Posterior vena cava (tissue), 2 donors: ENCODE results near the gene VENTX. TPM values are rescaled to one million over a fixed set of nuclear protein-coding genes. Genes with fewer than 3 reads are reported as not detected.

Source experiments
- DNase-seq: peaks from one replicate; pipeline ENCODE4 v3.0.0-alpha.2; 2020; ENCODE audit warnings: low spot score
- intact Hi-C, 2 donors: fragments of 100-400 bp; cut with DNase I; formaldehyde crosslinking; loops; one replicate each; pipeline versions ENCODE4 v1.14.1 to v1.14.2; 2022 to 2023
- microRNA-seq, 2 donors: library from miRNA; unstranded; fragments of <30 nt; microRNA quantifications; one replicate each; pipeline ENCODE4 v1.2.0, GENCODE V29; 2020 to 2021; ENCODE audit warnings: borderline microRNAs expressed in 2 of 2
- total RNA-seq, 2 donors: library from RNA; stranded (reverse); fragmentation: NEBNext Ultra II Directional; extraction: Animal tissue kit (Norgen Biotek cat#: 25700); gene quantifications; one replicate each; pipeline ENCODE4 v1.2.1, GENCODE V29; 2021
- donor health status: DM: yes; HTN: yes; CAD: no.
- donor health status: DM: yes; HTN: yes; CAD: no.

Gene VENTX
- total RNA-seq, 2 donors from 2014 or later = 2.6 to 3.5 TPM

DNA sequence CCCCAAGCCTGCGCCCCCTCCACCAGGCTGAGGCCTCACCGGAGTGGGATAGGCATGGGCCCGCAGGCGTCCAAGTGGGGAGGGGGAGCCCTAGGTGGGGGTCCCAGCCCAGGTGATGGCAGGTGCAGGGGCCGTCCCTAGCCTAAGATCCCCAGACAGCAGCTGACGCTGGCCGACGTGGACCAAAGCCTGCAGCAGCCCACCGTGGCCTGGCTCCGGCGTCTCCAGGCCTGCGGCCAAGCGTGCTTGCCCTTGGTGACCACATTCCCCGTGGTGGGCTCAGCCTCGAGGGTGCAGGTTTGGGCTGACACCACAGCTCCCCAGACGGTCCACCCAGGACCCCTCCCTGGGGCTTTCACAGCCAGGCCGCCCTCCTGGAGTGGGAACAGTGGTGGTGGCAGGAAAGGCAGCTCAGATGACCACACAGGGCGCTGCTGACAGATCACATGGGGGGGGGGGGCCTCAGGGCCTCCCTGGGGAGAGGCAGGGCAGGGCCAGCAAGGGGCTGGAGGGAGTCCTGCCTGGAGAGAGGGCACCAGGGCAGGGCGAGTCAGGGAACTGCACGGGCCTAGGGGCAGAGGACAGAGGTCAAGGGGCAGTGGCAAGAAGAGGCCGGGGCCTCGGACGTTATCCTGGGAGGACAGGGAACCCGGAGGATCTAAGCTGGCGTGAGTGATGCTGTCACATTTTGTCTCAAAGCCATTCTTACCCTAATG is 39.8 kb downstream of the VENTX start:
- DNase-seq = no peak
- intact Hi-C loops = no loop called here

DNA sequence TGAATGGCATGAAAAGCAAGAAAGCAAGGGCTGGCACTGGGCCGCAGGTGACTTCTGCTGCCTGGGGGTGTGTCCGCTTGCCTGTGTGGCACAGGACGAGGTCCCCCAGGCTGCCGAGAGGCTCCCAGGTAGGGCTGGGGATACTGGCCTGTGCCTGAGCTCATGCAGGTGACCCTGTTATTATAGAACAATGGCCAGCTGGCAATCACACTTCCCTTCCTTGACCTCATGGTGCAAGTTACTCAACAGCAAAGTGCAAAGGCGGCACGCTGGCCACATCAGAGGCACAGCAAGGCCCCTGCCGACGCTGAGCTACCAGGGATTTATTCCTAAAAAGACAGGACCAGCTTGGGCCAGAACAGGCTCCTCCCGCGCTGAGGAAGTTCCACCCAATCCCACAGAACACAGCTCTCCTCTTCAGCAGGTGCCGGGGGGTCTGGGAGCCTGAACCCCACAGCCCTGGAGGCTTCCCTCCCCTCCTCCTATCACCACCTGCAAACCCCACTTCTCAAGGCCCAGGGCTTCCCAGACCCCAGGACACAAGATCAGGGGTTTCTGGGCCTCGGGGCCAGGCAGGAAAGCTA is 40.4 kb downstream of the VENTX start:
- no peak for DNase-seq
- intact Hi-C loops = no loop called here

DNA sequence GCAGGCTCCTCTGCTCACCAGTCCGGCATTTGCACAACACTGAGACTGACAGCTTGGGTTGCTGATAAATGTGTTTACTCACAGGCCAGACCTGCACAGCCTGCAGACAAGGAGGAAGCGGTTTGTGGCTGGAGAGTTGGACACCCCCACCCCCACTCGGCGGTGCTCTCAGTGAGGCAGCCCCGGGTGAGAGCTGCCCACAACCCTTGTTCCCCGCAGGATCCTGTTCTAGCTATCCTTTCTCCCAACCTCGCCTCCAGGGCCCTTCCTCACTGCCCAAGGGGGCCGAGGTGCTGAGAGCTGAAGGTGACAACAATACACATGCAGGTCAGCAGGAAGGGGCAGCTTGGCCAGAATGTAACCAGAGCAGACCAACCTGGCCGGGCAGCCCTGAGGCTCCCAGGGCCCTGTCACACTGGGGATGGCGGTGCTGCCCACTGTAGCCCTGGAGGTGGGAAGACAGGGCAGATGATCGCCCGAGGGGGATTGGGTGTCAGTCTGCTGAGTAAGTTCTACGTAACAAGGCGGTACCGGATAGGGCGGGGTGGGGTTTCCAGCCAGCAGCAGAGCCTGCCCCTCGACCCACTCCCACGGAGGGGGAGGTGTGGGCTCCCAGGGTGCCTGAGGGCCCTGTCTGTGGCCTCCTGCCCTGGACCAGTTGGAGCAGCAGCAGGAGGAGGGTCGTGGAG is 41.1 kb downstream of the VENTX start:
- intact Hi-C loops = no loop called here
- no peak for DNase-seq

DNA sequence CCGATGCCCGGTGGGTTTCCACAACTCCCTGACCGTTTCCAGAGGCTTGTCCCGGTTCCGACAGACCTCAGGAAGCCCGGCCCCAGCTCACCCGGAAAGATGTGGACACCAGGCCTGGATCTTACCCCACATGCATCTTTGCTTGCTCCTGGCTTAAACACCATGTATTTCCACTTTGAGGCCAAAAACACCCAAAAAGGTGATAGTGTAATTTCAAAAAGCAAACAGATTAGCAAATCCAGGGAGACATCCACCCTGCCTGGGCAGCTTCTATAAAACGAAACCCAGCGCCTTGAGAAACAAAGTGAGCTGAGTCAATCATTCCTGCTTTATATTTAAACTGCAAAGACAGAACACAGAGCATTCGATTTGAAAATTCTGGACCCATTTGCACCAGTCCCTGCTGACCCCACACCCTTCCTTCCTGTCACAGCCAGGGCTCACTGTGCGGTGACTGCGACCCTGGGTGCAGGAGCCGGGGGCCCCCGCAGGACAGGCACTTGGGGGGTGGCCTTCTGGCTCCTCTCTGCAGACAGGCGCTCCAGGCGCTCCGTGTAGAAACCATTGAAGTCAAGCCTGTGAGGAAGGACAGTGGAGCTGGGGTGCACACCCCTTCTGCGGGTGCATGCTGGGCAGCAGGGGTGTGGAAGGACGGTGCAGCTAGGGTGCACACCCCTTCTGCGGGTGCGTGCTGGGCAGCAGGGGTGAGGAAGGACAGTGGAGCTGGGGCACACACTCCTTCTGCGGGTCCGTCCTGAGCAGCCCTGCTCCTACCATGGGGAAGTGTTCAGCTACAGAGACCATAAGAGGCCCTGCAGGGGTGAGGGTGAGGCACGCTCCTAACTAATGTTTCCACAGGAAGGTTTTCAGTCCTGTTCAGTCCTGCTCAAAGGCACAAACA is 41.9 kb downstream of the VENTX start:
- no peak for DNase-seq
- intact Hi-C loops = no loop called here

DNA sequence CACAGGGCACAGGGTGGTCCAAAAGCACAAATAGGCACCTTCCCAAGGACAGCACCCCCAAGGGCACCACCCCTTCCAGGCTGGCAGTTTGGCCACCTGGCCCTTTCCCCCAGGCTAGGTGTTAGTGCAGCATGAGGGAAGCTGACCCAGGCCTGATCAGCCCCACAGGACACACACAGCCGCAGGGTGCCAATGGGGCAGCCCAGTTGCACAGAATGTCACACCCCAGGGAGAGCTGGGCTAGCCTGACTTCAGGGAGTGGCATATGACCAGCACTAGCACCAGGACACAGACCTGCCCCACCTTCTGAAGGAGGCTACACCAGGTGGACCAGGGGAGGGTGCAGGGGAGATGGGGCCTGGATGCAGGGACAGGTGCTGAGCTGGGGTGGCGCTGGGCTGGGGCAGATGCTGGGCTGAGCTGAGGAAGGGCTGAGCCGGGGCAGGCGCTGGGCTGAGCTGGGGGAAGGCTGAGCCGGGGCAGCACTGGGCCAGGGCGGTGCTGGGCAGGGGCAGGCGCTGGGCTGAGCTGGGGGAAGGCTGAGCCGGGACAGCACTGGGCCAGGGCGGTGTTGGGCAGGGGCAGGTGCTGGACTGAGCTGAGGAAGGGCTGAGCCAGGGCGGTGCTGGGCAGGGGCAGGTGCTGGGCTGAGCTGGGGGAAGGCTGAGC is 42.9 kb downstream of the VENTX start:
- intact Hi-C loops = no loop called here
- no peak for DNase-seq

DNA sequence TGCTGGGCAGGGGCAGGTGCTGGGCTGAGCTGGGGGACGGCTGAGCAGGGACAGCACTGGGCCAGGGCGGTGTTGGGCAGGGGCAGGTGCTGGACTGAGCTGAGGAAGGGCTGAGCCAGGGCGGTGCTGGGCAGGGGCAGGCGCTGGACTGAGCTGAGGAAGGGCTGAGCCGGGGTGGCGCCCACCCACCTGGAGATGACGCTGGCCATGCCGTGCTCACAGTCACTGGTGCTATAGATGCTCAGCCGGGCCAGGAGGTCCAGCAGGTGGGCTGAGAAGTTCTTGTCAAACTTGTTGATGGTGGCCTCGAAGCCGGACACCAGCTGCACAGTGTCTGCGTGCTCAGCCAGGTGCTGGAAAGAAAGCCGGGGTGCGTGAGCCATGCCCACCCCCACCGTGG is 43.4 kb downstream of the VENTX start:
- no peak for DNase-seq
- intact Hi-C loops = no loop called here

DNA sequence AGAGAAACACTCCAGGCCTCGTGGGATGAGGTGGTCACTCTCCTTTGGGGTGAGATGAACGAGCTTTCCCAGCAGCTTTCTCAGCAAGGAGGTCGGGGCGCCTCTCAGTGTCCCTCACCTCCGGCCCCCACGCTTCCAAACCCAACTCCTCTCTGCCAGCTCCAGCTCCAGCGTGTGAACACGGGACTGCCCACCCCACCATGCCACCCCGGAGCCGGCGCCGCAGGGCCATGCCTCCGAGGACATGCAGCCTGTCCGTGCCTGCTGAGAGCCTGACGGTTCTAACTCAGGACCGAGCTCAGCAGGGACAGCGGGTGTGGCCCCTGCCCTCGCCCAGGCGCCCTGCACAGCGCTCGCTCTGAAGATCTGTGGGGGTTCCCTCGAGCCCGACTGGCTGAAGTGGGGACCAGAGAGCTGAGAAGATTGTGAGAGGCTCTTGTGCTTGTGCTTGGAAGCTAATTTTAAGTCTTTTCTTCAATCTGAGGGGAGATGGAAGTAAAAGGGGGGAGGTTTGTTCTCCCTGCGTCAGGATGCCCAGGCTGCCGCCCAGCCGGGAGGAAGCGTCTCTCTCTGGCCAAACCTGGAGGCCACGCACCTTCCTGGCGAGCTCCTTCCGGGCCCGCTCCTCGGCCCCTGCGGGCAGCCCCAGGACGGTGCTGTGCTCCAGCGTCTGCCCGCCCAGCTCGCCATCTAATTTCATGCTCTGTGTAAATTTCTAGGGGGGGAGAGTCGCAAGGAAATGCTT is 44.1 kb downstream of the VENTX start:
- no peak for DNase-seq
- intact Hi-C loops = no loop called here

DNA sequence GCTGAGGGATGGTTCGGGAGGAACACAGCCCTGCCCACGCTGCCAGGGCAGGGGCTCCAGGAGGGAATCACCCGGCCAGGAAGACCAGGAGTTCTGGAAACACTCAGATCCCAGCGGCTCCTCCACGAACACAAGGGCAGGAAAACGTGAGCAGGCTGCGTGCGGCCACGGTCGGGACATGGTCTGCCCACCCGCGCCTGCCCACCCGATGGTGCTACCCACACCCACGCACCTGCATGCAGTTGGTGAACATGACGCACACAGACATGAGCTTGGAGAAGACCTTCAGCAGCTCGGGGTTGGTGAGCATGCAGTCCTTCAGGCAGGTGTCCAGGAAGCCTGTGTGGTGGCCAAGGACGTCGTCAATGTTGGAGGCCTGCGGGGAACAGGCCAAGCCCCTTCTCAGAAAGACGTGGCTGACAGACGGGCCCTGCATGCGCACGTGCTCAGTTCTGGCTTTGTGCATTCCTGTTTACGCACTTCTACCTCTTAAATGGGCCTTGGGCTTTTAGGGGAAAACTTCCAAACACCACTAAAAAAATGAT is 45.3 kb downstream of the VENTX start:
- intact Hi-C loops = no loop called here

DNA sequence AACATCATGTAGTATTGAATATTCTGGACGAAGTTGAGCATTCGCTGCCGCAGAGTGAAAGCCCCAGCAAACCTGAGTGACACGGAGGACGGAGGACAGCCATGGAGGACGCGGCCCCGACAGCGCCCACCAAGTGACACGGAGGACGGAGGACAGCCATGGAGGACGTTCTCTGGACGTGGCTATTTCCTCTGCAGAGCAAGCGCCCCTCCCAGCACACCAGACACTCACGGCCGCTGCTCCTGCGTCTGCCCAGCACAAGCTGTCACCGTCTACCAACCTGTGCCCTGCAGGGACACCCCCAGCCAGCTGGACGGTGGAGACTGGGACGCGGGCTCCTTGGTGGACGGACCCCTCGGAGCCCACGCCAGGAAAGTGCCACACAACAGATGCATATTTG is 46.3 kb downstream of the VENTX start:
- no peak for DNase-seq
- intact Hi-C loops = no loop called here

More for the DNA sequence above, 45.3 kb downstream of the VENTX start:
- no peak for DNase-seq

DNA sequence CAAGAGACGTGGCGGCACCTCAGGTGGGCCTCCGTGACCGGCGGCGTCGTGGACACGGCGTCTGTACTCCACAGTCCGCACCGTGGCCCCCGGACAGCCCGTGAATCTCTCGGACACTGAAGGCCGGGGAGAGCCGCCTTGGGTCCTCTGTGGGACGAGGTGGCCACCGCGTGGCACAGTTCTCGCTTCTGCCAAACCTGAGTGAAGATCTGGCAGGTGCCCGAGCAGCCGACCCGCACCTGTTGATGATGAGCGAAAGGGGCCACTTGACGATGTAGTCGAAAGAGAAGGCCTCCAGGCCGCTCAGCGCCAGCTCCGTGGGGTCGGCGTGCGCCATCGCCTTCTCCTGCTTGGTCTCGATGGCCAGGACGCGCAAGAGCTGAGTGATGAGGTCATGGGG is 47.6 kb downstream of the VENTX start:
- intact Hi-C loops = no loop called here
- DNase-seq = no peak

DNA sequence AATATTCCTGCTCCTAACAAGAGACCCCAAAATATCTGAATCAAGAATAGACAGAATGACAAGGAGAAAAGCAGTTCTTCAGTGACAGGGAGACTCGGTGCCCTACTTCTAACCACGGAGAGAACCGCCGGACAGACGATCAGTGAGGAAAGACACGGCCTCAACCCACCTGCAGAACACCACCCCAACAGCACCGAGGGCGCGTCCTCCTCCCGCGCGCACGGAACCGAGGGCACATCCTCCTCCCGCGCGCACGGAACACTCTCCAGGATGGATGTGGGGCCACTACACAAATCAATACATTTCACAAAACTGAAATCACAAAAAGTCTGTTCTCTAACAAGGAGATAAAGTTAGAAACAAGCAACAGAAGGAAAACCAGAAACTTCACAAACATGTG is 48.7 kb downstream of the VENTX start:
- intact Hi-C loops = no loop called here
- DNase-seq = no peak

DNA sequence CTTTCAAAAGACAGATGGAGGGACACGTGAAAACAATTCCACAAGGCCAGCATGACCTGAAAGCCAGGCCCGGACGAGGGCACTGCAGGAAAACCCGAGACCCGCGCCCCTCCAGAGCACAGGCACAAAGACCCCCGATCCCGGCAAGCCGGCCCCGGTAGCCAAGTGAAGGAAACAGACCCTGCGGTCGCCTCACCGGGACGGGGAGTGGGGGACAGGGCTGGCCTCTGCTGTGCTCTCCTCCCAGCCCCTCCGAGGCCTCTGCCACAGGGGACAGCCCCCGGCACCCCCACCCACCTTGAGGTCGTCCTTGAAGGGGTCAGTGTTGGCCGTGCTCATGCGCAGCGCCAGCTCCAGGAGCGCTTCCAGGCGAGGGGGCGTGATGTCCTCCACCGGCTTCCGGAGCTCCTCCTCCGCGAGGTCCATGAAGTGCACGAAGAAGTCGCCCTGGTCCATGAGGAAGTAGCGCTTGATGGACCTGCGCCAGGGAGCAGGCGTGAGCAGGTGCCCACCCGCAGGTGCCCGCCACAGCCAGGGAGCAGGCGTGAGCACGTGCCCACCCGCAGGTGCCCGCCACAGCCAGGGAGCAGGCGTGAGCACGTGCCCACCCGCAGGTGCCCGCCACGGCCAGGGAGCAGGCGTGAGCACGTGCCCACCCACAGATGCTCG is 50.3 kb downstream of the VENTX start:
- no peak for DNase-seq
- intact Hi-C loops = no loop called here

DNA sequence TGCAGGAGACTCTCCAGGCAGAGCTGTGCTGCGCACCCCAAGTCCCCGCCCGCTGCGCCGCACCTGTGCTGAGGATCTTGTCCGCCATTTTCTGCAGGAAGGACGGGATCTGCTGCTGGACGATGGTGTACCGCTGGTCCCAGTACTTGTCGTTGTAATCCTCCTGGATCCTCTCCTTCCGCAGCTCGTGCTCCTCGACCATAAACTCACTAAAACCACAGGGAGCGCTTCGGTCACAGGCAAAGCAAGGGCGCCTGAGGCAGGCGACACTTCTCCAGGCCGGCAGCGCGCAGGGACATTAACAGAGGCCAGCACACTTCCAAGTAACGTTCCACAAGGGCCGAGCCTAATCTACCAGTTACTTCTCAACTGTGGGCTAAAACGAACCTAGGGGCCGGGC is 52.1 kb downstream of the VENTX start:
- intact Hi-C loops = loop anchor here in 1 of 2 donors (1.0 kb wide), 1 partner anchor 31 kb away; no protein-coding TSS in a partner anchor
- DNase-seq = no peak

Small RNA genes within 50 kb of the gene (microRNA-seq; reads per million reads assigned to microRNA genes)
- 1.9 to 3.1 reads per million in 2 donors for gene MIR202

Other genes with a start within 250 kb of the VENTX start
- gene ADGRA1, start 149.9 kb upstream of the VENTX start, total RNA-seq = under 1 TPM; 0.10 to 0.56 TPM
- gene KNDC1, start 77.6 kb upstream of the VENTX start, total RNA-seq = under 1 TPM; 0.33 to 0.37 TPM
- gene UTF1, start 7.6 kb upstream of the VENTX start, total RNA-seq = not detected
- 1 to 10 TPM; 7.0 to 9.0 TPM for gene ADAM8, start 39.0 kb downstream of the VENTX start, total RNA-seq
- 10 to 100 TPM; 35.7 to 36.0 TPM for gene TUBGCP2, start 71.0 kb downstream of the VENTX start, total RNA-seq
- 10 to 100 TPM; 27.4 to 30.7 TPM for gene ZNF511, start 71.1 kb downstream of the VENTX start, total RNA-seq
- gene CALY, start 99.0 kb downstream of the VENTX start, total RNA-seq = not detected
- gene PRAP1, start 109.5 kb downstream of the VENTX start, total RNA-seq = not detected
- 10 to 100 TPM; 13.8 to 17.6 TPM for gene FUOM, start 120.2 kb downstream of the VENTX start, total RNA-seq
- gene ECHS1, start 135.5 kb downstream of the VENTX start, total RNA-seq = 10 to 100 TPM; 38.8 to 47.3 TPM
- gene PAOX, start 141.4 kb downstream of the VENTX start, total RNA-seq = 1 to 10 TPM; 2.8 to 3.5 TPM
- gene MTG1, start 156.3 kb downstream of the VENTX start, total RNA-seq = 10 to 100 TPM; 24.5 to 25.6 TPM
- under 1 TPM; 0.14 to 0.19 TPM for gene SPRN, start 186.8 kb downstream of the VENTX start, total RNA-seq
- gene SCART1, start 216.1 kb downstream of the VENTX start, total RNA-seq = 1 to 10 TPM; 2.9 to 3.4 TPM